ENCODE data around the gene RPL3.

Gene RPL3

GRCh38 chr22:39298241-39298987 is 21.0 kb downstream of the RPL3 start:
- DNase-seq (ENCODE audit: low read depth) = no peak

GRCh38 chr22:39297490-39298240 is 21.8 kb downstream of the RPL3 start:
- no peak for DNase-seq (ENCODE audit: low read depth)

GRCh38 chr22:39296981-39297489 is 22.4 kb downstream of the RPL3 start:
- DNase-seq (ENCODE audit: low read depth) = no peak

GRCh38 chr22:39296535-39296934 is 22.9 kb downstream of the RPL3 start:
- no peak for DNase-seq (ENCODE audit: low read depth)

- no peak for DNase-seq (ENCODE audit: low read depth)
Measured at GRCh38 chr22:39294571-39295468, 24.6 kb downstream of the RPL3 start.

- no peak for DNase-seq (ENCODE audit: low read depth)
Measured at GRCh38 chr22:39293766-39294368, 25.6 kb downstream of the RPL3 start.

GRCh38 chr22:39292561-39293074 is 26.8 kb downstream of the RPL3 start:
- peak; percentile 67 for DNase-seq (ENCODE audit: low read depth)

GRCh38 chr22:39292031-39292462 is 27.4 kb downstream of the RPL3 start:
- DNase-seq (ENCODE audit: low read depth) = no peak

GRCh38 chr22:39291523-39291922 is 27.9 kb downstream of the RPL3 start:
- no peak for DNase-seq (ENCODE audit: low read depth)

GRCh38 chr22:39290724-39291161 is 28.7 kb downstream of the RPL3 start:
- no peak for DNase-seq (ENCODE audit: low read depth)

GRCh38 chr22:39289975-39290720 is 29.3 kb downstream of the RPL3 start:
- DNase-seq (ENCODE audit: low read depth) = no peak

GRCh38 chr22:39289533-39289932 is 29.9 kb downstream of the RPL3 start:
- DNase-seq (ENCODE audit: low read depth) = no peak

- DNase-seq (ENCODE audit: low read depth) = no peak
Measured at GRCh38 chr22:39288135-39288898, 31.1 kb downstream of the RPL3 start.

- DNase-seq (ENCODE audit: low read depth) = no peak
Measured at GRCh38 chr22:39287076-39287725, 32.2 kb downstream of the RPL3 start.

GRCh38 chr22:39284983-39285382 is 34.4 kb downstream of the RPL3 start:
- DNase-seq (ENCODE audit: low read depth) = no peak

- no peak for DNase-seq (ENCODE audit: low read depth)
Measured at GRCh38 chr22:39284142-39284980, 35.1 kb downstream of the RPL3 start.

GRCh38 chr22:39283322-39284141 is 35.9 kb downstream of the RPL3 start:
- DNase-seq (ENCODE audit: low read depth) = no peak
